ENCODE measurements around the gene L1CAM. TPM values are rescaled to one million over a fixed set of nuclear protein-coding genes. Genes with fewer than 3 reads are reported as not detected.

Gene L1CAM
- polyA plus RNA-seq, 1 of the 3 experiments (the other 2 are of a cell fraction): 1.9 TPM

DNA sequence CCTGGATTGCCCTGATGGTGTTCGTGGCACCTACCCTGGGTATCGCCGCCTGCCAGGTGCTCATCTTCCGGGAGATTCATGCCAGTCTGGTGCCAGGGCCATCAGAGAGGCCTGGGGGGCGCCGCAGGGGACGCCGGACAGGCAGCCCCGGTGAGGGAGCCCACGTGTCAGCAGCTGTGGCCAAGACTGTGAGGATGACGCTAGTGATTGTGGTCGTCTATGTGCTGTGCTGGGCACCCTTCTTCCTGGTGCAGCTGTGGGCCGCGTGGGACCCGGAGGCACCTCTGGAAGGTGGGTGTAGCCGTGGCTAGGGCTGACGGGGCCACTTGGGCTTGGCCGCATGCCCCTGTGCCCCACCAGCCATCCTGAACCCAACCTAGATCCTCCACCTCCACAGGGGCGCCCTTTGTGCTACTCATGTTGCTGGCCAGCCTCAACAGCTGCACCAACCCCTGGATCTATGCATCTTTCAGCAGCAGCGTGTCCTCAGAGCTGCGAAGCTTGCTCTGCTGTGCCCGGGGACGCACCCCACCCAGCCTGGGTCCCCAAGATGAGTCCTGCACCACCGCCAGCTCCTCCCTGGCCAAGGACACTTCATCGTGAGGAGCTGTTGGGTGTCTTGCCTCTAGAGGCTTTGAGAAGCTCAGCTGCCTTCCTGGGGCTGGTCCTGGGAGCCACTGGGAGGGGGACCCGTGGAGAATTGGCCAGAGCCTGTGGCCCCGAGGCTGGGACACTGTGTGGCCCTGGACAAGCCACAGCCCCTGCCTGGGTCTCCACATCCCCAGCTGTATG lies 20.3 kb upstream of the L1CAM start:
- H3K27ac ChIP-seq (ENCODE audit: low read depth in 2 of 2, low read length in 1 of 2): no peak overlapping the region
- TF ChIP-seq RXRA (IDR thresholded peaks at IDR 0.05; ENCODE audit: borderline replicate concordance, low read depth) (no peak), TEAD4 (IDR thresholded peaks at IDR 0.05; ENCODE audit: borderline replicate concordance, insufficient read depth) (no peak), NFIC (IDR thresholded peaks at IDR 0.05; ENCODE audit: borderline replicate concordance) (no peak), JUND (IDR thresholded peaks at IDR 0.05) (no peak), EZH2phosphoT487 (IDR thresholded peaks at IDR 0.05; ENCODE audit: borderline replicate concordance, low read depth) (no peak), TCF12 (IDR thresholded peaks at IDR 0.05) (no peak), TAF1 (IDR thresholded peaks at IDR 0.05; ENCODE audit: borderline replicate concordance, low read depth, low read length) (no peak), FOXM1 (IDR thresholded peaks at IDR 0.05; ENCODE audit: low read depth) (no peak), YY1 (IDR thresholded peaks at IDR 0.05; ENCODE audit: low read depth) (no peak), MEF2A (IDR thresholded peaks at IDR 0.05; ENCODE audit: borderline replicate concordance, low read depth) (no peak), NRF1 (IDR thresholded peaks at IDR 0.05; ENCODE audit: low read depth, low read length) (no peak), RAD21 (IDR thresholded peaks at IDR 0.05; ENCODE audit: low read length) (no peak), SIN3A (IDR thresholded peaks at IDR 0.05; ENCODE audit: borderline replicate concordance, low read depth, low read length) (no peak)
- TF ChIP-seq, protein P1, sequence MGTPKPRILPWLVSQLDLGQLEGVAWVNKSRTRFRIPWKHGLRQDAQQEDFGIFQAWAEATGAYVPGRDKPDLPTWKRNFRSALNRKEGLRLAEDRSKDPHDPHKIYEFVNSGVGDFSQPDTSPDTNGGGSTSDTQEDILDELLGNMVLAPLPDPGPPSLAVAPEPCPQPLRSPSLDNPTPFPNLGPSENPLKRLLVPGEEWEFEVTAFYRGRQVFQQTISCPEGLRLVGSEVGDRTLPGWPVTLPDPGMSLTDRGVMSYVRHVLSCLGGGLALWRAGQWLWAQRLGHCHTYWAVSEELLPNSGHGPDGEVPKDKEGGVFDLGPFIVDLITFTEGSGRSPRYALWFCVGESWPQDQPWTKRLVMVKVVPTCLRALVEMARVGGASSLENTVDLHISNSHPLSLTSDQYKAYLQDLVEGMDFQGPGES (IDR thresholded peaks at IDR 0.05; ENCODE audit: low read depth, low read length): no peak
- TF ChIP-seq, protein P2, sequence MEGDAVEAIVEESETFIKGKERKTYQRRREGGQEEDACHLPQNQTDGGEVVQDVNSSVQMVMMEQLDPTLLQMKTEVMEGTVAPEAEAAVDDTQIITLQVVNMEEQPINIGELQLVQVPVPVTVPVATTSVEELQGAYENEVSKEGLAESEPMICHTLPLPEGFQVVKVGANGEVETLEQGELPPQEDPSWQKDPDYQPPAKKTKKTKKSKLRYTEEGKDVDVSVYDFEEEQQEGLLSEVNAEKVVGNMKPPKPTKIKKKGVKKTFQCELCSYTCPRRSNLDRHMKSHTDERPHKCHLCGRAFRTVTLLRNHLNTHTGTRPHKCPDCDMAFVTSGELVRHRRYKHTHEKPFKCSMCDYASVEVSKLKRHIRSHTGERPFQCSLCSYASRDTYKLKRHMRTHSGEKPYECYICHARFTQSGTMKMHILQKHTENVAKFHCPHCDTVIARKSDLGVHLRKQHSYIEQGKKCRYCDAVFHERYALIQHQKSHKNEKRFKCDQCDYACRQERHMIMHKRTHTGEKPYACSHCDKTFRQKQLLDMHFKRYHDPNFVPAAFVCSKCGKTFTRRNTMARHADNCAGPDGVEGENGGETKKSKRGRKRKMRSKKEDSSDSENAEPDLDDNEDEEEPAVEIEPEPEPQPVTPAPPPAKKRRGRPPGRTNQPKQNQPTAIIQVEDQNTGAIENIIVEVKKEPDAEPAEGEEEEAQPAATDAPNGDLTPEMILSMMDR (IDR thresholded peaks at IDR 0.05): no peak
- TF ChIP-seq, protein P3, sequence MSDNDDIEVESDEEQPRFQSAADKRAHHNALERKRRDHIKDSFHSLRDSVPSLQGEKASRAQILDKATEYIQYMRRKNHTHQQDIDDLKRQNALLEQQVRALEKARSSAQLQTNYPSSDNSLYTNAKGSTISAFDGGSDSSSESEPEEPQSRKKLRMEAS (IDR thresholded peaks at IDR 0.05; ENCODE audit: low read depth): no peak
- TF ChIP-seq, protein P4, sequence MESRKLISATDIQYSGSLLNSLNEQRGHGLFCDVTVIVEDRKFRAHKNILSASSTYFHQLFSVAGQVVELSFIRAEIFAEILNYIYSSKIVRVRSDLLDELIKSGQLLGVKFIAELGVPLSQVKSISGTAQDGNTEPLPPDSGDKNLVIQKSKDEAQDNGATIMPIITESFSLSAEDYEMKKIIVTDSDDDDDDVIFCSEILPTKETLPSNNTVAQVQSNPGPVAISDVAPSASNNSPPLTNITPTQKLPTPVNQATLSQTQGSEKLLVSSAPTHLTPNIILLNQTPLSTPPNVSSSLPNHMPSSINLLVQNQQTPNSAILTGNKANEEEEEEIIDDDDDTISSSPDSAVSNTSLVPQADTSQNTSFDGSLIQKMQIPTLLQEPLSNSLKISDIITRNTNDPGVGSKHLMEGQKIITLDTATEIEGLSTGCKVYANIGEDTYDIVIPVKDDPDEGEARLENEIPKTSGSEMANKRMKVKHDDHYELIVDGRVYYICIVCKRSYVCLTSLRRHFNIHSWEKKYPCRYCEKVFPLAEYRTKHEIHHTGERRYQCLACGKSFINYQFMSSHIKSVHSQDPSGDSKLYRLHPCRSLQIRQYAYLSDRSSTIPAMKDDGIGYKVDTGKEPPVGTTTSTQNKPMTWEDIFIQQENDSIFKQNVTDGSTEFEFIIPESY (IDR thresholded peaks at IDR 0.05; ENCODE audit: borderline replicate concordance, low read depth): no peak
- TF ChIP-seq, protein P5, sequence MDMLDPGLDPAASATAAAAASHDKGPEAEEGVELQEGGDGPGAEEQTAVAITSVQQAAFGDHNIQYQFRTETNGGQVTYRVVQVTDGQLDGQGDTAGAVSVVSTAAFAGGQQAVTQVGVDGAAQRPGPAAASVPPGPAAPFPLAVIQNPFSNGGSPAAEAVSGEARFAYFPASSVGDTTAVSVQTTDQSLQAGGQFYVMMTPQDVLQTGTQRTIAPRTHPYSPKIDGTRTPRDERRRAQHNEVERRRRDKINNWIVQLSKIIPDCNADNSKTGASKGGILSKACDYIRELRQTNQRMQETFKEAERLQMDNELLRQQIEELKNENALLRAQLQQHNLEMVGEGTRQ (IDR thresholded peaks at IDR 0.05; ENCODE audit: borderline replicate concordance, low read depth, low read length): no peak
- no peaks in the 10 kb centered on the region for H3K79me2 ChIP-seq (ENCODE audit: insufficient read depth)
- ChIA-PET POLR2A (interaction anchor here (1.8 kb wide), 1 partner anchor 32 kb away, joined by 5 read pairs; no protein-coding TSS in a partner anchor), CTCF (interaction anchor here (0.8 to 9.3 kb wide), 6 partner anchors 11 to 238 kb away, joined by 3 to 130 read pairs (median 3); partner anchors contain the start of gene ARHGAP4)
- H3F3A ChIP-seq (replicated peaks; ENCODE audit: insufficient read depth): no peaks in the 10 kb centered on the region
- H3K9me3 ChIP-seq: no peaks in the 10 kb centered on the region
- H3K27me3 ChIP-seq (ENCODE audit: insufficient read depth): peaks cover 48% of the 10 kb centered on the region
- no peak overlapping the region for H3K9ac ChIP-seq
- no peaks in the 10 kb centered on the region for H3K36me3 ChIP-seq (replicated peaks in 1 of 2; ENCODE audit: control insufficient read depth in 1 of 2, insufficient read depth in 2 of 2, low read length in 1 of 2)
- no peak overlapping the region for H2AFZ ChIP-seq (ENCODE audit: low read depth)
- H4K20me1 ChIP-seq (ENCODE audit: insufficient read depth): no peaks in the 10 kb centered on the region
- 44% methylated on average over 17 of the region's 27 CpGs for WGBS (ENCODE audit: low lambda C conversion rate)
- H3K4me1 ChIP-seq (ENCODE audit: control insufficient read depth in 1 of 2, insufficient read depth in 2 of 2, low read depth in 1 of 2, low read length in 1 of 2): peaks cover 0 to 32% of the 10 kb centered on the region in 2 experiments; a peak in 1 of 4 replicates
- no peak for DNase-seq
- no peak overlapping the region for H3K4me3 ChIP-seq (ENCODE audit: low read depth in 2 of 2, low read length in 1 of 2)
- H3K9me2 ChIP-seq: no peaks in the 10 kb centered on the region
- no peak overlapping the region for H3K4me2 ChIP-seq

All from SK-N-SH (cell line).